A549 treated with RU486 at 1 μM for 4 hours (cell line): ENCODE measurements around the gene GPRASP2. TPM values are rescaled to one million over a fixed set of nuclear protein-coding genes. Genes with fewer than 3 reads are reported as not detected.

Experiments
- total RNA-seq: library from RNA; stranded (reverse); fragments of 200-300 nt; extraction: Qiagen RNA extraction; gene quantifications from 5 replicates; pipeline ENCODE4 v1.2.3, GENCODE V29; 2022; ENCODE audit warnings: low read depth

Gene GPRASP2
- 3.6 to 7.9 TPM (median 6.1 TPM) in 5 replicates for total RNA-seq

DNA sequence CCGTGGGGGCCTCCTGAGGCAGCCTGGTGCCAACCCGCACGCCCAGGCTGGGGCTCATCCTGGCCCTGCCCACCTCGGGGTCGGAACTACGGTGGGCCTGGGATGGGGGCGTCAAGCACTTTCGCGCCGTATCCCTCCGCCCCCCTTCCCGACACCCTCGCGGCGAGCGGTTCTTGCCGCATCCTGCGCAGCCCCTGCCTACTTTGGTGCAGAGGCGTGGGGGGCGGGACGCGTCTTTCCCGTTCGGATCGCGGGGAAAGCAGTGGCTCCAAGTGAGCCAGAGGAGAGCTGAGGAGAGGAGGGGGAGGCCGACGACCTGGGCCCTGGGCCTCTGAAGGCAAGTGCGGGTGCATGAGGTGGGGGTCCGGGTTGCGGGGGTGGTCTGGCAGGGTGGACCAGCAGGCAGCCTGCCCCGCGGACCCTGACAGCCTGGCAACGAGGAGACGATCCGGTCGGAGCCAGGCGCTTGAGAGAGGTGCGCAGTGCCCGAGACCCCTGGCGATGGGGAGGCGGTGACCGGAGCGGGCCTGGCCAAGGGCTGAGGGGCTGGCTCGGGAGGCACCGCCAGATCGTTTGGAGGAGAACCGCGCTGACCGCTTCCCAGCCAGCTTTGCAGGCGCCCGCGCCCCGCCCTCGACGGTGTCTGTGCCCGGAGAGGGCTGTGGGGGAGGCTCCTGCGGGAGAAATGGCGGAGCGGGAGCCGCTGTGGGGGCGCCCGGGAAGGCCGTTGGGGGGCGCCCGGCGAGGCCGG is at the start of gene GPRASP2:
TSS of gene GPRASP2 (plus strand) at position 233 of the 751 bp plus-strand sequence. CDS start 2,422 bp downstream, outside the sequence.

DNA sequence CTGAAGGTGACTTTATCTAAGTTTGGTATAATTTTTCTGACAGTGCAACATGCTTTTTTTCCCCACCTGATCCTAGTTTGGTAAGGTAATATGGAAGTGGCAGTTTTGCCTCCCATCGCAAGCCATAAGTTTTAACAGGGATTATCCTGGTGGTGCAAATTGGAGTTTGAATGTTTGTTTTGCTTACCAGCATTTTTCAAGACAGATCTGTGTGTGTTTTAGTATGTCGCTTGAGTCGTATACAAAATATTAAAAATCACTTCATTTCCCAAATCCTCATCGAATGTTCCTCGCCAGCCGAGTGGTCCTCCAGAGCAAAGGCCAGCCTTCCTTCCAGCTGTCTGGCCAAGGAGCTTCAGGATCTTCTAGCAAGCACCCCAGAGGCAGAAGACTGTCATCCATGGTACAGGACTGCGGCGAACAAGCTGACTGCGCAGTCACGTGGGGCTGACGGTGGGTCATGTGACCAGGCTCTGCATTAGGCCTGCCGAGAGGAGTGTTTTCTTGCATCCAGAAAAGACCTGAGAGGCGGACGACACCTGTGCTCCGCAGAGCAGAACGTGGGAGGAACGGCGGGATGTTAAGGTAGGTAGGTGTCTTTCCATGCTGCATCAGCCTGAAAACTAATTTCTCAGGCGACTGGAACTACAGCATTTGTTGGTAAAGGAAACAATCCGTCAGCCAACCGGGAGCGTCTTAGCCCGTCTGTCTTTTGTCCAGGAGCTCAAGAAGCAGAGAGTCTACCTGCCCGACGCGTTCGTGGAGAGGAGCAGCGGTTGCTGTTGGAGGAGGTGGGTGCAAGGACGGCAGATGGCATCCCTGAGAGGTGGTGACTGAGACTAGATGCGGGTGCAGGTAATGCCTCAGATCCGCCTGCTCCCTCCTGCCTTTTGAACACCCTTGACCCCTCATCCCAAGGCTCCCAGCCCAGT is 8.3 kb downstream of the GPRASP2 start, which contains the start of gene GPRASP3:
TSS of gene GPRASP3 (plus strand) at position 507 of the 932 bp plus-strand sequence. CDS start 28,253 bp downstream, outside the sequence.

Other genes starting within 250 kb of the GPRASP2 start
- gene TCP11X2, start 240.6 kb upstream of the GPRASP2 start, total RNA-seq = not detected in 5 replicates
- 0.47 to 1.1 TPM (median 0.97 TPM) in 4 of 5 replicates, not detected in the other for gene TMSB15A, start 195.7 kb upstream of the GPRASP2 start, total RNA-seq
- gene ARMCX5, start 112.9 kb upstream of the GPRASP2 start, total RNA-seq = 10.3 to 13.6 TPM (median 11.2 TPM) in 5 replicates
- 0.15 to 0.32 TPM (median 0.30 TPM) in 5 replicates for gene GPRASP1, start 61.0 kb upstream of the GPRASP2 start, total RNA-seq
- 2.0 to 4.6 TPM (median 3.5 TPM) in 5 replicates for gene GPRASP3, start 8.3 kb downstream of the GPRASP2 start, total RNA-seq
- 0.12 to 0.61 TPM (median 0.22 TPM) in 3 of 5 replicates, not detected in the others for gene RAB40AL, start 224.8 kb downstream of the GPRASP2 start, total RNA-seq